NCI-H446 treated with DMSO at 0.1 percent for 48 hours (cell line): ENCODE results near the gene RBMS2.
"Not testable (repeated sequence)": the region's sequence is repeated elsewhere in the genome, so short reads cannot be mapped to it uniquely, and the experiment has no call there.

Source experiments
- DNase-seq: peaks from one replicate; lab custom pipeline; 2025; lab: John Stamatoyannopoulos, UW

Gene RBMS2

GRCh38 chr12:56521590-56522371 is at the start of gene RBMS2:
Gene RBMS2 (plus strand): TSS chr12:56521820. CDS start chr12:56522024, 204 bp downstream.
- DNase-seq = peak; percentile 75

- DNase-seq = no peak
Measured at GRCh38 chr12:56474389-56474788, 47.2 kb upstream of the RBMS2 start.

- DNase-seq = no peak
Measured at GRCh38 chr12:56476143-56476542, 45.5 kb upstream of the RBMS2 start.

GRCh38 chr12:56476972-56477432 is 44.6 kb upstream of the RBMS2 start:
- no peak for DNase-seq

GRCh38 chr12:56477521-56478225 is 43.9 kb upstream of the RBMS2 start:
- DNase-seq = no peak

- DNase-seq = no peak
Measured at GRCh38 chr12:56479625-56480024, 42.0 kb upstream of the RBMS2 start.

- no peak for DNase-seq
Measured at GRCh38 chr12:56484566-56484965, 37.1 kb upstream of the RBMS2 start.

GRCh38 chr12:56486694-56487093 is 34.9 kb upstream of the RBMS2 start:
- DNase-seq = no peak

- no peak for DNase-seq
Measured at GRCh38 chr12:56487448-56488040, 34.1 kb upstream of the RBMS2 start.

GRCh38 chr12:56488041-56488955 is 33.3 kb upstream of the RBMS2 start, which contains the start of gene GLS2:
Gene GLS2 (minus strand): TSS chr12:56488161. CDS start chr12:56488118, 43 bp downstream.
- DNase-seq = peak; percentile 71

- no peak for DNase-seq
Measured at GRCh38 chr12:56490360-56490759, 31.3 kb upstream of the RBMS2 start.

GRCh38 chr12:56493409-56494105 is 28.1 kb upstream of the RBMS2 start:
- DNase-seq = not testable (repeated sequence)

- not testable (repeated sequence) for DNase-seq
Measured at GRCh38 chr12:56494106-56494415, 27.6 kb upstream of the RBMS2 start.

GRCh38 chr12:56494481-56494880 is 27.1 kb upstream of the RBMS2 start:
- not testable (repeated sequence) for DNase-seq

- DNase-seq = not testable (repeated sequence)
Measured at GRCh38 chr12:56496704-56497103, 24.9 kb upstream of the RBMS2 start.

GRCh38 chr12:56498126-56498902 is 23.3 kb upstream of the RBMS2 start:
- not testable (repeated sequence) for DNase-seq

- not testable (repeated sequence) for DNase-seq
Measured at GRCh38 chr12:56499452-56499851, 22.2 kb upstream of the RBMS2 start.

GRCh38 chr12:56499879-56500278 is 21.7 kb upstream of the RBMS2 start:
- DNase-seq = not testable (repeated sequence)

- no peak for DNase-seq
Measured at GRCh38 chr12:56510786-56511185, 10.8 kb upstream of the RBMS2 start.

- DNase-seq = not testable (repeated sequence)
Measured at GRCh38 chr12:56514014-56514318, 7.7 kb upstream of the RBMS2 start.
